ENCODE results near the gene SLC6A13. TPM values are rescaled to one million over a fixed set of nuclear protein-coding genes. Genes with fewer than 3 reads are reported as not detected.

SLC6A13 gene
- total RNA-seq, 2 experiments from 2014 or later, result 0.68 to 0.69 TPM

DNA sequence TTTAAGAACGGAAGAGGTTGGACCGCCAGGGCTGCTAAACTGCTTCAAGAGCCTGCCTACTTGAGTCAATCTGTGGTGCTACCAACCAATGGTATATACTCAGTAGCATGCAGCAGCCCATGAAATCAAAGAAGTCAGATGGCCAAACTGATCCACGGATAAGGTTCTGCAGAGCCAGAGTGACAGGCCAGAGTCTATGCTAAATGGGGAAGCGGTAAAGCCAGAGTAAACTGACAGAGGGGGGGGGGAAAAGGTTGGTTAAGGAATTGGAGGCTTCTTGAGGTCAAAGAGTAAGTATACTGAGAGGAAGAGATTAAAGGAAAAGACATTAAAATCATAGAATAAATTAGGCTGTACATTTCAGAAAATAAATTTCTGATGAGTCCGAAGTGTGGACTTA, 15.4 kb upstream of the SLC6A13 start:
- Mint-ChIP-seq H3K27me3 (no peaks in the 10 kb centered on the region), H3K27ac (no peak overlapping the region)
- POLR2A ChIA-PET, result no interaction called here

DNA sequence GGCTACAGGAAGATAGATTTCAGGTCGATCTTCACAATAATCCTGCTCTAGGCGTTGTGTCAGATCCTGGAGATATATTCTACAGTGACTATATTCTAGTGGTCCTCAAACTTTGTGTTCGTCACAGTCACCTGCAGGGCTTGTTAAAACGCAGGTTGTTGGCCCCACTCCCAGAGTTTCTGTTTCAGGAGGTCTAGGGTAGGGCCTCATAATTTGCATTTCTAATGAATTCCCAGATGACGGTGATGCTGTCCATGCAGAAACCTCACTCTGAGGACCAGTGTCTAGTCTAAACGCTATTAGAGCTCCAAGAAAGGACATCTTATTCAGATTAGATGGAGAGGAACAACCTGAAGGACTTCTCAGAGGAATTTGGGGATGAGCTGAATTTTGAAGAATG, 13.2 kb upstream of the SLC6A13 start:
- Mint-ChIP-seq H3K9me3 (no peaks in the 10 kb centered on the region), H3K36me3 (peaks cover 24% of the 10 kb centered on the region), H3K27ac (no peak overlapping the region), H3K4me1 (peaks cover 2% of the 10 kb centered on the region), H3K4me3 (no peak overlapping the region), H3K27me3 (no peaks in the 10 kb centered on the region)
- ATAC-seq (ENCODE audit: low read depth), result no peak
- DNase-seq, result no peak
- POLR2A ChIA-PET, result no interaction called here

More for the DNA sequence above, 15.4 kb upstream of the SLC6A13 start:
- Mint-ChIP-seq H3K36me3 (peaks cover 29% of the 10 kb centered on the region), H3K4me3 (no peak overlapping the region), H3K9me3 (no peaks in the 10 kb centered on the region), H3K4me1 (peaks cover 1% of the 10 kb centered on the region)
- ATAC-seq (ENCODE audit: low read depth) (no peak), DNase-seq (no peak)

DNA sequence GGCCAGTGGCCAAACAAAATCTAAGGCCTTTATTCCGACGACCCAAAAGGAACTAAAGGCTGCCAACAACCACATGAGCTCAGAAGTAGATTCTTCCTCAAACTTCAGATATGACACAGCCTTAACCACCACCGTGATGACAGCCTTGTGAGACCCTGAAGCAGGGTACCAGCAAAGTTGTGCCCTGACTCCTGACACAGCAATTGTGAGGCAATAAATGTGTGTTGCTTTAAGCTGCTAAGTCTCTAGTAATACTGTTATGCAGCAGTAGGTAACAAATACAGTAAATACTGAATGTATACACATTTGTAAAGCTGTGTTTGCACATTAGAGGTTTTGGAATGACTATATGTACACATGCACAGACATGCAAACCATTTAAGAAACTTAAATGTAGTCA, 10.7 kb upstream of the SLC6A13 start:
- H3K36me3 Mint-ChIP-seq, result peaks cover 7% of the 10 kb centered on the region
- ATAC-seq (ENCODE audit: low read depth) (no peak), DNase-seq (no peak)
- H3K4me1 Mint-ChIP-seq, result peaks cover 2% of the 10 kb centered on the region
- no peaks in the 10 kb centered on the region for H3K9me3 Mint-ChIP-seq
- no peaks in the 10 kb centered on the region for H3K27me3 Mint-ChIP-seq
- H3K27ac Mint-ChIP-seq, result no peak overlapping the region
- POLR2A ChIA-PET, result no interaction called here
- H3K4me3 Mint-ChIP-seq, result no peak overlapping the region

DNA sequence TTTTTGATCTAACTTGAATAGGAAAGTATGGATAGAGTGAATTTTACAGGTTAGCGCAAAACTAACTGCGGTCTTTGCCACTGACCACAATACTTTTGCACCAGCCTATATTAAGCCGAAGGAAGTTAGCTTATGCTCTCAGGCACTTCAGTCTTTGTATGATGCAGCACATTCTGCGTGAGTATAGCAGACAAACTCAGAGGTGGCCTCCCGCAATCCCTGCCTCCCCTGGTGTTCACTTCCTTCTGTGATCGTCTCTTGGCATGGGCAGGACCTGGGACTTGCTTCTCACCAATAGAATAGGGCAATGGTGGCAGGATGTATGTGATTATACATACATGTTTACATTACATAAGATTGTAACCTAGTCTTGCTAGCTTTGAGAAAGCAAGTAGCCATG, 10.3 kb upstream of the SLC6A13 start:
- DNase-seq (no peak), ATAC-seq (ENCODE audit: low read depth) (no peak)
- POLR2A ChIA-PET, result no interaction called here
- Mint-ChIP-seq H3K36me3 (peaks cover 5% of the 10 kb centered on the region), H3K4me1 (peaks cover 2% of the 10 kb centered on the region), H3K9me3 (no peaks in the 10 kb centered on the region), H3K4me3 (no peak overlapping the region), H3K27me3 (no peaks in the 10 kb centered on the region), H3K27ac (no peak overlapping the region)

DNA sequence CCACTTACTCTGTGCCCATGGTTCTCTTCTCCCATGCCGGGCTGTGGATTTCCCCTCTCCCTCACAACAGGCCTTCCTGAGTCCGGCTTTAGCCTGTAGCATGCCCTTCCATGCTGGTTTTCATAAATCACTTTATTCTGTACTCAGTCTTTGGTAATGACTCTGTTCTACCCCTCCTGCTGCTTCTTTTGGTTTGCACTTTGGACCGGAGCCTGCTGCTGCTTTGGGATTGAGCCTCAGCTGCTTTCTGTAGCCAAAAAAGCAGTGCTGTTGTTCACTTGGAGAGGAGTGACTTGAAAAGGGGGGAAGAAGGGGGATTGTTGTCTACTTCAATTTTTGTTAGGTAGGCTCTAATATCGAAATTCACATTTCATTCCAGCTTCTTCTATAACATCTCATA, 8.5 kb upstream of the SLC6A13 start:
- Mint-ChIP-seq H3K27ac (no peak overlapping the region), H3K36me3 (peaks cover 2% of the 10 kb centered on the region), H3K9me3 (no peaks in the 10 kb centered on the region), H3K27me3 (peaks cover 3% of the 10 kb centered on the region), H3K4me1 (peaks cover 2% of the 10 kb centered on the region), H3K4me3 (no peak overlapping the region)
- POLR2A ChIA-PET, result no interaction called here
- ATAC-seq (ENCODE audit: low read depth), result no peak
- no peak for DNase-seq

DNA sequence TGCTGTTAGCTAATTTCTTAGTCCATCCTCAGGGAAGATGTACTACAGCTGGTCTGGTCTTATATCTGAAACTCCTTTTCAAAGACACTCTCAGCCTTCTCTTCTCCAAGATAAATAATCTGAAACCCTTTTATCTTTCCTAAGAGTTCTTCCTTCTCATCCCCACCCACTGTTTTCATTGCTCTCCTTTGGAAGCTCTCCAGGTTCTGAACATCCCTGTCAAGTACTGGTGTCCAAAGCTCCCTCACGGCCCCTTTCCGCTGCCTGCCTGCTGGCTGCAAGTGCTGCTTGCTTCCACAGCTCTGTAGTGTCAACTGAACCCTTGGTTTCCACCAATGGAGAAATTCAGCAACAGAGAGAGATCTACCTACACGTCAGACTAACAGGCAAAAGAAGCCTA, 6.6 kb upstream of the SLC6A13 start:
- no peak overlapping the region for H3K27ac Mint-ChIP-seq
- POLR2A ChIA-PET, result no interaction called here
- H3K4me3 Mint-ChIP-seq, result no peak overlapping the region
- H3K27me3 Mint-ChIP-seq, result peaks cover 3% of the 10 kb centered on the region
- DNase-seq (no peak), ATAC-seq (ENCODE audit: low read depth) (no peak)
- H3K4me1 Mint-ChIP-seq, result peaks cover 8% of the 10 kb centered on the region
- peaks cover 2% of the 10 kb centered on the region for H3K36me3 Mint-ChIP-seq
- H3K9me3 Mint-ChIP-seq, result no peaks in the 10 kb centered on the region

DNA sequence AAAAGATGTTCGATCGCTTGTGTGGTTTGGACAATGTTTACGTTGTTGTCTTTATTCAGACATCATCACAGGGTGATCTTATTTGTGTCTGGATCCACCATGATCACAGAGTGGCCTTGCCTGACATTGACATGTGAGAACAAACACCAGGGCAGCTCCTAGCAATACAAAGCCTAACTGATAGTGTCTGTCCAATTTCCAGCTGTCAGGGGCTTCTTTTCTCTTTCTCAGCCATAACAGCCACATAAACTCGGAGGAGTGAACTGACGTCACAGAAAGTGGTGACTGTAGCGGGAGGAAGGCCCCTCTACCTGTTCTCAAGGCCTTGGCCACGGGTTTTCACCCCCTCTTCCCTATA, 5.8 kb upstream of the SLC6A13 start:
- DNase-seq, result no peak
- no peak overlapping the region for H3K4me3 Mint-ChIP-seq
- no peaks in the 10 kb centered on the region for H3K9me3 Mint-ChIP-seq
- no peak for ATAC-seq (ENCODE audit: low read depth)
- POLR2A ChIA-PET, result no interaction called here
- peaks cover 3% of the 10 kb centered on the region for H3K27me3 Mint-ChIP-seq
- H3K4me1 Mint-ChIP-seq, result peaks cover 8% of the 10 kb centered on the region
- H3K36me3 Mint-ChIP-seq, result peaks cover 4% of the 10 kb centered on the region
- H3K27ac Mint-ChIP-seq, result no peak overlapping the region

DNA sequence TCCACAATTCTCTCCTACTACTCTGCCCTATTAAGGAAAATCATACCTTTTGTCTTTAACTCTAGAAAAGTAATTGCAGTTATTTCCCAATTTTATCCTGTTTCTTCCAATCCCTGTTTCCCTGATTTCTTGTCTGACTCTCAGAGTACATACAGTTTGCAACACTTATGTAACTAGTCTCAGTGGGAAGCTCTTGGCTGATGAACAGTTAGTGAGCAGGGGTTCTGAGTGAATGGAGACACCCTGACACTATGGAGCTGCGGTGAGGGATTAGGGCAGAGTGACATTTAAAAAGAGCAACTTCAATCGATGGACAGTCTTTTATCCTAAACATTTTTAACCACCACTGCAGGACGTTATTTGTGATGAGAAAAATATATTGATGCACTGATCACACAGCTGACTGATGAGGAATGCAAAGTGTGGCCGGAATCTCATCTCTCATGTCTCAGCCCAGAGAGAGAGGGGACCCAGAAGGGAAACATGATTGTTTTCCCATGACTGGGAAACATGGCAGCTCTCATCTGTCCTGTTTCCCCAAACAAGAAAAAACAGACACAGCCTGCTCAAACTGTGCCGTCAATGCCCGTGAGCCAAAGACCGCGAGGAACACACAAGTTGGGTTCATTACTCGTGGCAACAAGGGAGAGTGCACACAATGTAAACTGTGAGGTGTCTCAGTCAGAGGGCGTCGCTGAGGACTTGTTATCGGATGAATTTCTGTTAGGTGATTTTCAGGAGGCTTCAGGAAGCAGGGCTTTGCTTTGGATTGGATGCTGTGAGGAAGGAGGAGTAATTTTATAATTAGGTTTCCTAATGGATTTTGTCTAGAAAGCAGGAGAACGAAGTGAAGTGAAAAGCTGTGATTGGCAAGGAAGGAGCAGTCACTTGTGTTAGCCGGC, 5.2 kb upstream of the SLC6A13 start:
- no peak for ATAC-seq (ENCODE audit: low read depth)
- Mint-ChIP-seq H3K36me3 (peaks cover 4% of the 10 kb centered on the region), H3K27me3 (peaks cover 3% of the 10 kb centered on the region), H3K4me3 (no peak overlapping the region), H3K9me3 (no peaks in the 10 kb centered on the region), H3K27ac (no peak overlapping the region), H3K4me1 (peaks cover 7% of the 10 kb centered on the region)
- POLR2A ChIA-PET, result no interaction called here
- no peak for DNase-seq

DNA sequence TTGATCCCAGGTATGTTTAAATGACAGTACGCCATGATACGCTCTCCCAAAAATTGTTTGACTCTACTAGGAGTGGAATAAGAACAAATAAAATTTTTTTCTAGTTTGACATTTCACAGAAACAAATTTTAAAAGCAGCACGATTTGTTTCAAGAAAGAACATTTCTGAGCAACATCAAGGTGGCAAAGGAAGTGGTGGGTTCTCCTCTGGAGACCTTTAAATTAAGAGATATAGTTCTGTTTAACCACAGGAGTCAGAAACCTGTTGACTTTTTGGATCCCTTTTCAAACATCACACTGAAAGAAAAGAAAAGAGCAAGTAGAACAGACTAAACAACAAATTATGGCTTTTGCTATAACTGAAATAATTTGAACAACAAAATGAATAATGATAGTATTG, 2.5 kb upstream of the SLC6A13 start:
- Mint-ChIP-seq H3K4me3 (no peak overlapping the region), H3K27me3 (peaks cover 8% of the 10 kb centered on the region), H3K4me1 (peaks cover 7% of the 10 kb centered on the region), H3K27ac (no peak overlapping the region), H3K36me3 (peaks cover 1% of the 10 kb centered on the region), H3K9me3 (no peaks in the 10 kb centered on the region)
- POLR2A ChIA-PET, result no interaction called here
- ATAC-seq (ENCODE audit: low read depth) (no peak), DNase-seq (no peak)

DNA sequence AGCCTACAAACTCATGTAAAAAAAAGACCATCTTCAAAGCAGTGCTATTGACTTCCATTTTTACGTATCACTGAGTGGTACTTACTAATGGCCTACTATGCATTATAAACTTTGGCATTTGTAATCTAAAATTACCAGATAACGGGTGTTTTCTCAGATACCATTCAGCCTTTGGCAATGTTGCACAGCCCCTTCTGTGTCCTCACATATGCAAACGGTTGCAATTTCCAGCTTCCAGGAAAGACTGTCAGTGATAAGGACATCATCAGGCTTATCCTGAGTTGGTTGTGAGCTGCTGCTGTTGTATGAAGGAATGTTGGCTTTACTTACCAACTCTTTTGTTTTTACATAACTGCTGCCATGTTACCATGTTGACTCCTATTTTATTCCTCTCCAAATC, 1.6 kb upstream of the SLC6A13 start:
- no peak overlapping the region for H3K4me3 Mint-ChIP-seq
- POLR2A ChIA-PET, result no interaction called here

DNA sequence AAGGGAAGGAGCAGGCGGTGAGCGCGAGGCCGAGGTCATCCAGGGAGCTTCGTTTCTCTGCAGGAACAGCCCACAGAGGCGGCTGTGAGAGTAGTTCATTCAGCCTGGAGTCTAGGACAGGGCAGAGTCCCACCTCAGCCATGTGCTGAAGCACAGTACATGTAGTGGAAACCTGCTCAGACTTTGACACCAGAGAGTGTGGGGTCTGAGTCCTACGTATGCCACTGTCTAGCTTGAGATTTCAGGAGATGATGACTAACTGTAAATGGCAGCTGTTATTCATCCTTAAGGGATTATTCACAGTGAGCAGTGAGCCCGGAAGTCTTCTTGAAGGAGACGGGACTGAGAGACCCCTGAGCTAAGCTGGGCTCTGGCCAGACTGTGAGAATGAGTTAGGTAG, 938 bp upstream of the SLC6A13 start:
- H3K4me3 Mint-ChIP-seq, result no peak overlapping the region
- ATAC-seq (ENCODE audit: low read depth), result no peak
- DNase-seq, result no peak
- POLR2A ChIA-PET, result no interaction called here
- H3K27ac Mint-ChIP-seq, result no peak overlapping the region
- peaks cover 1% of the 10 kb centered on the region for H3K36me3 Mint-ChIP-seq
- H3K4me1 Mint-ChIP-seq, result peaks cover 7% of the 10 kb centered on the region
- H3K9me3 Mint-ChIP-seq, result no peaks in the 10 kb centered on the region
- H3K27me3 Mint-ChIP-seq, result peaks cover 12% of the 10 kb centered on the region

More for the DNA sequence above, 1.6 kb upstream of the SLC6A13 start:
- Mint-ChIP-seq H3K9me3 (no peaks in the 10 kb centered on the region), H3K4me1 (peaks cover 7% of the 10 kb centered on the region), H3K27ac (no peak overlapping the region), H3K36me3 (peaks cover 1% of the 10 kb centered on the region), H3K27me3 (peaks cover 12% of the 10 kb centered on the region)
- DNase-seq, result no peak
- no peak for ATAC-seq (ENCODE audit: low read depth)

DNA sequence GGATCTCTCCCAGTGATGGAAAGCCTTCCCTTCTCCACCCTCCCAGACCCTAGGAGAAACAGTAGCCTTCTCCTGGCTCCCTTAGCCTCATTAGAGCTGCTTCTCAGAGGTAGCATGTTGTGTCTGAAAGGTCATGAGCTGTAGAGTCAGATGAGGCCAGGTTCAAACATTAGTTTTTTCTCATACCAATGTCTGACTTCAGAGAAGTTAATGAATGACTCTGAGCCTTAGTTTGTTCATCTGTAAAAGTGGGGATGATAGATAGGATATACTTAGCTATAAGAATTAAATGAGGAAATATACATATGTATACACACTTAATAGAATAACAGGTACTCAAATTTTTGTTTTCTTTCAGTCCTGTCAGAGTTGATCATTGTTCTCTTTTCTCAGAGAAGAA, 523 bp downstream of the SLC6A13 start:
- ATAC-seq (ENCODE audit: low read depth) (no peak), DNase-seq (no peak)
- H3K4me1 Mint-ChIP-seq, result peaks cover 7% of the 10 kb centered on the region
- no peak overlapping the region for H3K4me3 Mint-ChIP-seq
- H3K27me3 Mint-ChIP-seq, result peaks cover 9% of the 10 kb centered on the region
- H3K27ac Mint-ChIP-seq, result no peak overlapping the region
- no peaks in the 10 kb centered on the region for H3K9me3 Mint-ChIP-seq
- POLR2A ChIA-PET, result no interaction called here
- H3K36me3 Mint-ChIP-seq, result peaks cover 1% of the 10 kb centered on the region

DNA sequence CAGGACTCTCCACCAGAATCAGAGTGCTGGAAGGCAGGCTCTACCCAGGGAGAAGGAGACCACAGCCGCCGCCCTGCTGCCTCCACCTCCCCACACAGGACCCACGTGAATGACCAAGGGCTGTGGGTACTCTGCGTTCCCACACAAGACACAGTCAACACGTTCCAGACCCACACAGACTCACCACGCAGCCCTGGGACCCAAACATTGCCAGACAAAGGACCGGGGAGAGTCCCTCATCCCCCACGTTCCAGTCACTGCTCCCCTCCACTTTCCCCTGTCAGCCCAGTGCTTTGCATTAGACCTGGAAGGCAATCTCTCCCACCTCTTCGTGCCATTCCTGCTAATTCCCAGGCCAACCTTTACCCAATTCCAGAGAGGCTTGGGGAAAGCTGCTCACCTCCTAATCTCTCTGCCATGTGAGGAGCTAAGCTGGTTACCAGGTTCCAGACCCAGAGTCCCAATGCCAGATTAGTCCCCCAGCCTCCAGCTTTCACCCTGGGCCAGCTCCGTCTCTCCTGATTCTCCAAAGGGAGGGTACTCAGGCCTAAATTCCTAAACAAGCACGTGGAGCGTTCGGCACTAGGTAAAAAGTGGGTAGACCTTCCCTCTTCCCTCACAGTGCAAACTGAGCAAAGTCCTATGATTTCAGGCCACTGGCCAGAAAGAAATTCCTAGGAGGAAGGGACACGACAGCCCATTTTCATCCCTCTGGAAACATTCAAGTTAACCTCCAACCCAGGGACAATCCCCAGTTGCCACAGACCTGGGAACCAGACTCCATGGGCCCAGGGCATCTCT, 4.9 kb downstream of the SLC6A13 start:
- H3K36me3 Mint-ChIP-seq, result no peaks in the 10 kb centered on the region
- no peak for DNase-seq
- POLR2A ChIA-PET, result no interaction called here
- no peak overlapping the region for H3K27ac Mint-ChIP-seq
- no peaks in the 10 kb centered on the region for H3K4me1 Mint-ChIP-seq
- no peak overlapping the region for H3K4me3 Mint-ChIP-seq
- ATAC-seq (ENCODE audit: low read depth), result no peak
- H3K27me3 Mint-ChIP-seq, result peaks cover 13% of the 10 kb centered on the region
- no peaks in the 10 kb centered on the region for H3K9me3 Mint-ChIP-seq

DNA sequence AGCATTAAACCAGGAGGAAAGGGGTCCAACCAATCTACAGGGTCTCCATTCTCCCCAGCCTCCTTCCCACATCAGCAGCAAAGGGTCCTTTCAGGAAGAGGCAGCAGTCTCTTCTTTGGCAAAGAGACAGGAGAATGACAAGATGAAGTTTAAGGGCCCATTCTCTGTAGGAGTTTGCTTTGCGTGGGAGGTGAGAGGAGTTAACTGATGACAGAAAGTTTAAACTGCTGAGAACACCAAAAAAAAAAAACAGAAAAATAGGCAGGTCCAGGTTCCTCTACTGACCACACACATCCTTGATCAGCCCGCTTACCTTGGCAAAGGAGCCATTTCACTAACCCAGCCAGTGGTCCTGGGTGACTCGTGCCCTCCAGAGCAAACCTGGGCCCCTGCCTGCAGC, 5.7 kb downstream of the SLC6A13 start:
- ATAC-seq (ENCODE audit: low read depth) (no peak), DNase-seq (no peak)
- POLR2A ChIA-PET, result no interaction called here

More for the DNA sequence above, 5.7 kb downstream of the SLC6A13 start:
- H3K9me3 Mint-ChIP-seq, result no peaks in the 10 kb centered on the region
- no peaks in the 10 kb centered on the region for H3K4me1 Mint-ChIP-seq
- no peak overlapping the region for H3K27ac Mint-ChIP-seq
- no peaks in the 10 kb centered on the region for H3K36me3 Mint-ChIP-seq
- H3K27me3 Mint-ChIP-seq, result peaks cover 11% of the 10 kb centered on the region
- H3K4me3 Mint-ChIP-seq, result no peak overlapping the region

Data from activated naive CD8-positive, alpha-beta T cell treated with anti-CD3 and anti-CD28 coated beads, Interleukin-2, amount 10 ng/mL, durations not matched to agents 7 days and 5 days (primary cell).